Fibroblast of lung (primary cell): ENCODE data around the gene TPP2.

ENCODE experiments used
- EZH2 ChIP-seq: IDR thresholded peaks from 2 replicates; pipeline ENCODE4 v1.5.1; 2012; ENCODE audit warnings: low read length, control low read depth, mild to moderate bottlenecking; ENCODE audit errors: missing control alignments
- TF ChIP-seq, protein P1 (sequence below), 2 donors: IDR thresholded peaks in 1 of 2; conservative IDR thresholded peaks in 1 of 2; 1 replicate in 1 of 2; 2 replicates in 1 of 2; pipeline ENCODE4 v1.5.1; 2011 to 2012; ENCODE audit warnings: low read length in 2 of 2, control low read depth in 1 of 2, inconsistent platforms in 1 of 2, low read depth in 1 of 2, mild to moderate bottlenecking in 1 of 2

DNA sequence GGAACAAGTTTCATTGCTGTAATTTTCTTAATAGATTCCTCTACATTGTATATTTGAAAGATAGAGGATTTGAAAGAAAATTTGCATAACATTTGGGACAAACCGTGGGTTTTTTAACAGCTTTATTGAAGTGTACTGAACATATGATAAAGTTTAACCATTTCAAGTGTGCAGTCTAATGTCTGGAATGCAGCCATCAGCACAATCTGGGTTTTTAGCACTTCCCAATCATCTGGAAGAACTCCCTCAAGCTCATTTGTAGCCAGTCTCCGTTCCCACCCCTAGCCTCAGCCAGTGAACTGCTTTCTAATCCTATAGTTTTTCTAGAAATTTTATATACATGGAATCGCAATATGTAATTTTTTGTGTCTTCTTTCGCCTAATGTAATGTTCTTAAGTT is 85.4 kb downstream of the TPP2 start:
- TF ChIP-seq, protein P1, sequence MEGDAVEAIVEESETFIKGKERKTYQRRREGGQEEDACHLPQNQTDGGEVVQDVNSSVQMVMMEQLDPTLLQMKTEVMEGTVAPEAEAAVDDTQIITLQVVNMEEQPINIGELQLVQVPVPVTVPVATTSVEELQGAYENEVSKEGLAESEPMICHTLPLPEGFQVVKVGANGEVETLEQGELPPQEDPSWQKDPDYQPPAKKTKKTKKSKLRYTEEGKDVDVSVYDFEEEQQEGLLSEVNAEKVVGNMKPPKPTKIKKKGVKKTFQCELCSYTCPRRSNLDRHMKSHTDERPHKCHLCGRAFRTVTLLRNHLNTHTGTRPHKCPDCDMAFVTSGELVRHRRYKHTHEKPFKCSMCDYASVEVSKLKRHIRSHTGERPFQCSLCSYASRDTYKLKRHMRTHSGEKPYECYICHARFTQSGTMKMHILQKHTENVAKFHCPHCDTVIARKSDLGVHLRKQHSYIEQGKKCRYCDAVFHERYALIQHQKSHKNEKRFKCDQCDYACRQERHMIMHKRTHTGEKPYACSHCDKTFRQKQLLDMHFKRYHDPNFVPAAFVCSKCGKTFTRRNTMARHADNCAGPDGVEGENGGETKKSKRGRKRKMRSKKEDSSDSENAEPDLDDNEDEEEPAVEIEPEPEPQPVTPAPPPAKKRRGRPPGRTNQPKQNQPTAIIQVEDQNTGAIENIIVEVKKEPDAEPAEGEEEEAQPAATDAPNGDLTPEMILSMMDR (conservative IDR thresholded peaks at IDR 0.05 in 1 of 2, IDR thresholded peaks at IDR 0.05 in 1 of 2; ENCODE audit: low read depth in 1 of 2, low read length in 2 of 2) = no peak
- TF ChIP-seq EZH2 = no peak
